HG03159 (cell line): ENCODE measurements around the gene LRGUK.
A peak's percentile ranks its signal among the peaks of the same experiment; 100 is the strongest.
"Not testable (repeated sequence)": the region's sequence is repeated elsewhere in the genome, so short reads cannot be mapped to it uniquely, and the experiment has no call there.

Experiments
- ATAC-seq: cut with Tn5 transposase; IDR thresholded peaks from one replicate; pipeline ENCODE4 v1.9.1; 2021; ENCODE audit warnings: mild to moderate bottlenecking, moderate library complexity; ENCODE audit not compliant: unreplicated experiment

The LRGUK gene

GRCh38 chr7:134126966-134127848 is at the start of gene LRGUK:
TSS of gene LRGUK (plus strand) at chr7:134127340. CDS start at chr7:134127368, 28 bp downstream.
- ATAC-seq: peak; percentile 100

DNA sequence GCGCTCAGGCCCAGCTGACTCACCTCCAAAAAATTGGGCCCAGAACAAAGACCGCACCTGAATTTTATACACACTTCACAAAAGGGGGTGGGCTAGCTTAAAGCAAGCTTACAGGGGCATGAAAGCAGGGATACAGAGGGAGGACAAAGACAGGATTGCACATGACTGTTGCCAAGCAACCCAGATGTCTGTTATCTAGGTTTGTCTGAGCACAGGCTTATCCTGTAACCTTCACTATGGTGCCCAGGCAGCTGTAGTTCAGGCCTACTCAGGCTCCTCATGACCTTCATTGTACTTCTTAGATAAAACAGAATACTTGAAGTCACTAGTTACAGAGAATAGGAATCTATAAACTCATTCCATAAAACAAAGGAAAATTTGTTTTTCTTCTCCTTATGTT is 49.6 kb upstream of the LRGUK start:
- not testable (repeated sequence) for ATAC-seq

GRCh38 chr7:134078991-134079390 is 48.1 kb upstream of the LRGUK start:
- no peak for ATAC-seq

GRCh38 chr7:134081695-134082094 is 45.4 kb upstream of the LRGUK start:
- ATAC-seq: no peak

GRCh38 chr7:134083766-134084487 is 43.2 kb upstream of the LRGUK start:
- no peak for ATAC-seq

DNA sequence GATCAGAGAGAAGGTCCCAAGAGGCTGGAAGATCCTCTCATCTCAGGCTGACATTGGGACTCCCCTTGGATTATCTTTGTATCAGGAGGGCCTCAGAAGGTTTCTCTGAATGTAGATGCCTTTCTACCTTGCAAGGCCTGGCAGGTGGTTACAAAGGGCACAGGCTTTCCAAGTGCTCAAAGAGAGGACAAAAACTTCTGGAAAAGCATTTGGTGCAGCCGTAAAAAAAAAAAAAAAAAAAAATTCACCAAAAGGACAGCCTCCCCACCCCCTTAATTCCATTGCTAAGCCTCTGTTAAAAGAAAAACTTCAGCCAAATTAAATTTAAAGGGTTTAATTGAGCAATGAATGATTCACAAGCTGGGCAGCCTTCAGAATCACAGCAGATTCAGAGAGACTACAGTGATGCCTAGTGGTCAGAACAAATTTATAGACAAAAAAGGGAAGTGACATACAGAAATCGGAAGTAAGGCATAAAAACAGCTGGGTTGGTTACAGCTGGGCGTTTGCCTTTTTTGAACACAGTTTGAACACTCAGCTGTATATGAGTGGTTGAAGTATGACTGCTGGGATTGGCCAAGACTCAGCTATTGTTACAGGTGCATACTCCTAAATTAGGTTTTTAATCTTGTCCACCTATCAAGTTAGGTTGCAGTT is 42.5 kb upstream of the LRGUK start:
- ATAC-seq: peak; percentile 73

GRCh38 chr7:134085311-134085710 is 41.8 kb upstream of the LRGUK start:
- no peak for ATAC-seq

- ATAC-seq: no peak
Measured at GRCh38 chr7:134086998-134087735, 40.0 kb upstream of the LRGUK start.

DNA sequence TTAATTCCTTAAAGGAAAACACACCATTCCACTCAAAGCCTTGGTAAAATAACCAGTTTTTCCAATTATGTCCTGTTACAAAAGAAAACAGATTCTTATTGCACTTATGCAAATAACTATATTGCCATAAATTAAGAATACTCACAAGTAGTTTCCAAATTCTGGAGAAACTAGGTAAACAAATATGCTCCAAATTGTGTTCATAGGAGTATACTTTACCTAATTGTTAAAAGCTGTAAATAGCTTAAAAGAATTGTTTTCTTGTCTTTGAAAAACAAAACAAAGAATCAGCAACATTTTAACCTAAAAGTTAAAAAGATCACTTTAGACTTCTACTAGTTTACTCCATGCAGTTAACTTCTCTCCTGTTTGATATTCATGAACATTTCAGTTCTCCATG is 38.9 kb upstream of the LRGUK start:
- no peak for ATAC-seq

DNA sequence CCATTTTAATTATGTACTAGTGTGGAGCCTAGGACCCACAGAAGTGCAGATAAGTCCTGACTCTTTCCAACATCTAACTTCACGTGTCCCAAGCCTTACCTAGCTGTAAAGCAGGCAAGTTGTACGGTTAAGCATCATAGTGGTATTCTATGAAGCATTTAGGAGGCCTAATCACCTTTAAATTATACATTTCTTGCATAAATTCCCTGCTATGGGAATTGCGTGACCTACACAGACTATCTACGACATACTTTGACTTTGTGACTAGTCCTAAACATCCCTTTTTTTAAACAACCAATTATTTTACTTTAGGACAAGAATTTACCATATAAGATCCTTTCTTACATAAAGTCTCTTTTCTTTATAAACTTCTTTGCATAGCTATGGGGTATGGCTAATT is 37.7 kb upstream of the LRGUK start:
- ATAC-seq: no peak

GRCh38 chr7:134098072-134098471 is 29.1 kb upstream of the LRGUK start:
- no peak for ATAC-seq

- ATAC-seq: no peak
Measured at GRCh38 chr7:134101716-134102115, 25.4 kb upstream of the LRGUK start.

DNA sequence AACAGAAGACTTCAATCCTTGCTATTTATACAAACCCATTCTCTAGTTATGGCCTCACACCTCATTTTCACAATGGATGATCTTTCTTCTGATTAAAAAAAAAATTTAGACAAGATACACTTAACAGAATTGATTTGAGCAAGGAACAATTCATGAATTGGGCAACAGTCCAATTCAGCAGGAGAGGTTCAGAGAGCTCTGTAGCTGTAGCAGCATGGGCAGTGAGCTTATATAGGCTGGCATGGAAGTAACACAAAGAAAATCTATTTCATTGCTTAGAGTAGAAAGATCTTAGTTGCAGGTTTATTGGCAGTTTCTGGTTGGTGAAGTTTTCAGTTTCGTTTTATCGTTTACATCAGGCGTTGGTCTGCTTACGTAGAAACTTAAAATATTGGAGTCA is 23.0 kb upstream of the LRGUK start:
- ATAC-seq: no peak

- ATAC-seq: no peak
Measured at GRCh38 chr7:134105841-134106240, 21.3 kb upstream of the LRGUK start.

GRCh38 chr7:134108802-134109201 is 18.3 kb upstream of the LRGUK start:
- no peak for ATAC-seq

GRCh38 chr7:134113655-134114054 is 13.5 kb upstream of the LRGUK start:
- ATAC-seq: no peak

- ATAC-seq: no peak
Measured at GRCh38 chr7:134114992-134115391, 12.1 kb upstream of the LRGUK start.

DNA sequence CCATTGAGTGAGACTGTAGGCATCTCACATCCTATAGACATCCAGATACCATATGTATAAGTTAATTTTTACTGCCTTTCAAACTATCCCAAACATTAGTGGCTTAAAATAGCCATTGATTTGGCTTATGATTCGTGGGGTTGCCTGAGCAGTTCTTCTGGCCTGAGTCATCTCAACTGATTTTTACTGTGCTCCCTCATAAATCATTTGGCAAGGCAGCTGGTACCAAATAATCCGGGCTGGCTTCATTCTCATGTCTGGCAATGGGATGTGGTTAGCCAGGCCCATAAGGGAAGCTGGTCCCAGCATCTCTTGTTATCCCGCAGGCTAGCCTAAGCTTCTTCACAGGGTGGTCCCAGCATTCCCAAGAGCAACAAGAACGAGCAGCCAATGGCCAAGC is 6.7 kb upstream of the LRGUK start:
- ATAC-seq: no peak

DNA sequence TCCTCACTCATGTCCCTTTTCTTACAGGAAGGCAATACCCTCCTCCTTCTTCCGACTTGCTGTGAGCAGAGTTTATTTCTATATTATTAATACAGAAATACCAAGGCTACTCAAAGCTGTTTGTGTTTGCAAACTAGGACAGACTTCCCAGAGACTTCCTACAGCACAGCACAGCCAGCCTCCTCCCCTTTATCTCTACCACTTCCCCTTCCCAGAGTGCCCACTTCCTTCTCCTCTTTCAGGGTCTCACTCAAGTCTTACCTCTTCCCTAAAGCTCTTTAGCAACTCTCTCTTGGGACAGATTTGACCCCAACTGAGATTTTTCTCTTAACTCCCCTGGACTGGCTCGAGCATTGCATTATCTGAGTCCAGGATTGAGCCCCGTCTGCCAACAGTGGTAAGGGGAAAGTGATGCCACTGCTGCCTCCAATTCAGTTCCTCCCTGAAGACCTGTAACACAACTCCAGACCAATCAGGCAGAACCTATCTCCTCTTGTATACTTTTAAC is 5.5 kb upstream of the LRGUK start:
- ATAC-seq: no peak

- no peak for ATAC-seq
Measured at GRCh38 chr7:134122980-134123379, 4.2 kb upstream of the LRGUK start.

DNA sequence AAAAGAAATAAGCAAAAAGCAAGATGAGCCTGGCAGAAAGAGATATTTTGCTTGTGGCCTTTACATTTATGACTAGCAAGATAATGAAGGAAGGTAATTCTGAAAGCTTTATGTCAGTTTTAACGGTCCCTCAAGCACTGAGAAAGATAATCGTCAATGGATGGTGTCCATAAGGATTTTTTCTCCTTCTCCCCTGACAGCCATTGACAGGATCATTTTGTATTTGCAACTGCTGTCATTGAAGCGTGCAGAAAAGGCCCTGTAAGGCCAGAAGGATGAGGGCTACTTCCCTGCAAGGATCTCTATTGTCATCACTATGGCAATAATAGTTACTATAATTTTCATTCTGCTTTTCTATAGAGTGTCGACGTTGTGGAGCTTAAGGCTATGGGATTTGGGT is 994 bp upstream of the LRGUK start:
- no peak for ATAC-seq
